ENCODE measurements around the gene LHPP.

DNA sequence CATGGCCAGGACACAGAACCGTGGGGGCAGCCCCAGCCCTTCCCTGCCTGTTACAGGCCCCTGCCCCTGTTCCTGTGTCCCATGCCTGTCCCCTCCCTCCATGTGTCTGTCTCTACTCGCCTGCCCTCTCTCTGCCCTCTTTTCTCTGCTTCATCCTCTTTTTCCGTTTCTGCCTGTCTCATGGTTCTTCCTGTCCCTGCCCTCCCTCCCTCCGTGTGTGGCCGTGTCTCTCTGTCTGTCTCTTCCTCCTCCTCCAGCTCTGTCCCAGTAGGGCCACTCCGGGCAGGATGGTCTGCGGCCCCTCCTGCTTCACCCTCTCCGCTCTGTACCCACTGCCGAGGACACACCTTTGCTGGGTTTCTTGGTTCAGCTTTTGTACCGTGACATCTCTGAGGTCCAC lies 145.2 kb downstream of the LHPP start:
- TF ChIP-seq, protein P1, sequence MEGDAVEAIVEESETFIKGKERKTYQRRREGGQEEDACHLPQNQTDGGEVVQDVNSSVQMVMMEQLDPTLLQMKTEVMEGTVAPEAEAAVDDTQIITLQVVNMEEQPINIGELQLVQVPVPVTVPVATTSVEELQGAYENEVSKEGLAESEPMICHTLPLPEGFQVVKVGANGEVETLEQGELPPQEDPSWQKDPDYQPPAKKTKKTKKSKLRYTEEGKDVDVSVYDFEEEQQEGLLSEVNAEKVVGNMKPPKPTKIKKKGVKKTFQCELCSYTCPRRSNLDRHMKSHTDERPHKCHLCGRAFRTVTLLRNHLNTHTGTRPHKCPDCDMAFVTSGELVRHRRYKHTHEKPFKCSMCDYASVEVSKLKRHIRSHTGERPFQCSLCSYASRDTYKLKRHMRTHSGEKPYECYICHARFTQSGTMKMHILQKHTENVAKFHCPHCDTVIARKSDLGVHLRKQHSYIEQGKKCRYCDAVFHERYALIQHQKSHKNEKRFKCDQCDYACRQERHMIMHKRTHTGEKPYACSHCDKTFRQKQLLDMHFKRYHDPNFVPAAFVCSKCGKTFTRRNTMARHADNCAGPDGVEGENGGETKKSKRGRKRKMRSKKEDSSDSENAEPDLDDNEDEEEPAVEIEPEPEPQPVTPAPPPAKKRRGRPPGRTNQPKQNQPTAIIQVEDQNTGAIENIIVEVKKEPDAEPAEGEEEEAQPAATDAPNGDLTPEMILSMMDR (IDR thresholded peaks at IDR 0.05): no peak
- no peak for TF ChIP-seq POLR2A (IDR thresholded peaks at IDR 0.05)
